Neutrophil (primary cell): ENCODE data around the gene EPG5.

Experiments used
- H3K27ac ChIP-seq: fragments of 200-600 bp; sonication (generic); 2 replicates; pipeline ENCODE4 v1.5.1; 2016; ENCODE audit warnings: mild to moderate bottlenecking, moderate library complexity
- H3K27me3 ChIP-seq: fragments of 200-600 bp; sonication (generic); 2 replicates; pipeline ENCODE4 v1.6.0; 2016; ENCODE audit warnings: mild to moderate bottlenecking
- H3K36me3 ChIP-seq: fragments of 200-600 bp; sonication (generic); 2 replicates; pipeline ENCODE4 v1.5.1; 2017
- H3K4me1 ChIP-seq, 2 experiments: fragments of 200-600 bp in 1 of 2; sonication (generic) in 1 of 2; 1 replicate in 1 of 2; 2 replicates in 1 of 2; pipeline versions ENCODE4 v1.5.1 to v1.6.1; 2013 to 2016; ENCODE audit warnings: low read depth in 1 of 2, low read length in 1 of 2, mild to moderate bottlenecking in 1 of 2, moderate library complexity in 1 of 2; ENCODE audit not compliant: control insufficient read depth in 1 of 2, insufficient read depth in 1 of 2
- H3K4me3 ChIP-seq, 2 experiments: fragments of 200-600 bp in 1 of 2; sonication (generic) in 1 of 2; 1 replicate in 1 of 2; 2 replicates in 1 of 2; pipeline ENCODE4 v1.5.1; 2013 to 2016; ENCODE audit warnings: low read depth in 1 of 2, low read length in 1 of 2, mild to moderate bottlenecking in 1 of 2, moderate library complexity in 1 of 2
- H3K9me3 ChIP-seq: fragments of 200-600 bp; sonication (generic); 2 replicates; pipeline ENCODE4 v1.5.1; 2016
- TF ChIP-seq, protein P1 (sequence below): fragments of 200-600 bp; sonication (generic); IDR thresholded peaks from 2 replicates; pipeline ENCODE4 v1.5.1; 2016; ENCODE audit warnings: antibody characterized with exemption

EPG5 gene

DNA sequence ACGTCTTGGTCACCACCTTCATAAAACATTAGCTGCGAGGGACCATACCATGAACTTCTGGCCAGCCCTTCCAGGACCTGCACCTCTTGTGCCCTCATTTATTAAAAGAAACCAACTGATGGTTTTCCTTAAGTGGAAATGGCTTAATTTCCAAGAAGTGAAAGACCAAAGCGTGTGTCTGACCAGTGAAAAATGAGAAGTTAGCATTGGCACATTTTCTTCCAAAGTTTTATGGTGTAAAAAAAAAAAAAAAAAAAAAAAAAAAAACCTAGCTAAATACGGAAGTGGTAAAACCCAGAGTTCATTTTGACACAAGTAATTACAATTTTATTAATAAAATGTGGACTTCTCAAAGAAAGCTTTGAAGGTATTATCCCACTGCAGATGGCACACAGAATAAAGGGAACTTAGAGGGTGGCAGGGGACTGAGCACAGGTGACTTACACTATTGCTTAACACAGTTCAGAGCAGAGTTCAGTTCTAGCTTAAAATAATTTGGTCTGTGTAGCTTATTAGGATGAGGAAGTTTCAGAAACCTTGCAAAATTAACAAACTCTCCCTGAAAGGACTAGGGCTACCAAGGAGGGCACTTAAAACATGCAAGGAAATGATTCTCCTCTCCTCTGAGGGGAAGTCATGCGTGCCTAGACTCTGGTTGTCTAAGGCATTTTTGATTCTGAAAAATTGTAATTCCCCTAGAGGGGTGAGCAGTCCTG lies 42.2 kb upstream of the EPG5 start:
- peaks cover 10% of the 10 kb centered on the region for H3K36me3 ChIP-seq
- peak overlapping the region; percentile 34 to 35 for H3K4me3 ChIP-seq
- TF ChIP-seq, protein P1, sequence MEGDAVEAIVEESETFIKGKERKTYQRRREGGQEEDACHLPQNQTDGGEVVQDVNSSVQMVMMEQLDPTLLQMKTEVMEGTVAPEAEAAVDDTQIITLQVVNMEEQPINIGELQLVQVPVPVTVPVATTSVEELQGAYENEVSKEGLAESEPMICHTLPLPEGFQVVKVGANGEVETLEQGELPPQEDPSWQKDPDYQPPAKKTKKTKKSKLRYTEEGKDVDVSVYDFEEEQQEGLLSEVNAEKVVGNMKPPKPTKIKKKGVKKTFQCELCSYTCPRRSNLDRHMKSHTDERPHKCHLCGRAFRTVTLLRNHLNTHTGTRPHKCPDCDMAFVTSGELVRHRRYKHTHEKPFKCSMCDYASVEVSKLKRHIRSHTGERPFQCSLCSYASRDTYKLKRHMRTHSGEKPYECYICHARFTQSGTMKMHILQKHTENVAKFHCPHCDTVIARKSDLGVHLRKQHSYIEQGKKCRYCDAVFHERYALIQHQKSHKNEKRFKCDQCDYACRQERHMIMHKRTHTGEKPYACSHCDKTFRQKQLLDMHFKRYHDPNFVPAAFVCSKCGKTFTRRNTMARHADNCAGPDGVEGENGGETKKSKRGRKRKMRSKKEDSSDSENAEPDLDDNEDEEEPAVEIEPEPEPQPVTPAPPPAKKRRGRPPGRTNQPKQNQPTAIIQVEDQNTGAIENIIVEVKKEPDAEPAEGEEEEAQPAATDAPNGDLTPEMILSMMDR, result no peak
- peak overlapping the region; percentile 85 for H3K27ac ChIP-seq
- H3K9me3 ChIP-seq, result no peaks in the 10 kb centered on the region
- H3K27me3 ChIP-seq, result no peaks in the 10 kb centered on the region
- peaks cover 50 to 54% of the 10 kb centered on the region in 2 experiments for H3K4me1 ChIP-seq

DNA sequence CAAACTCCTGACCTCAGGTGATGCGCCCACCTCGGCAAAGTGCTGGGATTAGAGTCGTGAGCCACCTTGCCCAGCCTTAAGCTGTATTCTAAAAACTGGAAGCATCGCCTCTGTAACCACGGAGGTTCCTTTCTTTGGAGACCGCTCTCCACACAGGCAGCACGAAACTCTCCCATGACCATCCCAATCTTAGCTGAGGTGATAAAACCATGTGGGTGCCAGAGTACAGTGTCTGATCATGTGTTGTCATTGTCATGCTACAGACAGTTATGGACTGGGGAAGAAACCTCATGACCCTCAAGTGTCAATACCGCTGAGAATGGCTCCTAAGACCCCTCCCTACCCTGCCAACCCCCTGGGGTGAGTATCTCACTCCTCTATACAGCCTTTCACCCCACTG lies 41.4 kb upstream of the EPG5 start:
- peak overlapping the region; percentile 85 for H3K27ac ChIP-seq

DNA sequence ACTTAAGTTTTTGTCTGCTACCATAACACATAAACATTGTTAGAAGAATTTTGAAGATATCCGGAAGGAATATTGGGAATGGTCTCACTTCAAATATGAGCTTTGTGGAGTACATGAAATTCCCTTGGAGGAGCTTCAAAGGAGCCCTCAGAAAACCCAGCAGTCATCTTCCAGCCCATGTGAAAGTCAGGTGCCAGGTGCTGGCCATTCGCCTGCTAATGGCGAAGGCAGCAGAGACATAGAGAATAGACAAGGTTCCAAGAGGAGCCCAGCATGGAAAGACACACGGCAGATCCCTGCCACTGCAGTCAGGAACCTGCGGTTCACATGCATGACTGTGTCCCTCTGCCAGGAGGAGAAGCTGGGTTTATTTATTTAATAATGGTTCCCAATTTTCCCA lies 40.0 kb upstream of the EPG5 start:
- no peaks in the 10 kb centered on the region for H3K9me3 ChIP-seq
- no peak overlapping the region for H3K4me3 ChIP-seq
- H3K36me3 ChIP-seq, result peaks cover 14% of the 10 kb centered on the region
- peak overlapping the region; percentile 85 for H3K27ac ChIP-seq
- H3K4me1 ChIP-seq, result peaks cover 44 to 45% of the 10 kb centered on the region in 2 experiments
- TF ChIP-seq, protein P1, result no peak
- H3K27me3 ChIP-seq, result no peaks in the 10 kb centered on the region

More for the DNA sequence above, 41.4 kb upstream of the EPG5 start:
- Histone ChIP-seq H3K9me3 (no peaks in the 10 kb centered on the region), H3K27me3 (no peaks in the 10 kb centered on the region), H3K4me1 (peaks cover 49 to 51% of the 10 kb centered on the region in 2 experiments), H3K36me3 (peaks cover 10% of the 10 kb centered on the region), H3K4me3 (peak overlapping the region; percentile 34 to 35)
- TF ChIP-seq, protein P1, result no peak

DNA sequence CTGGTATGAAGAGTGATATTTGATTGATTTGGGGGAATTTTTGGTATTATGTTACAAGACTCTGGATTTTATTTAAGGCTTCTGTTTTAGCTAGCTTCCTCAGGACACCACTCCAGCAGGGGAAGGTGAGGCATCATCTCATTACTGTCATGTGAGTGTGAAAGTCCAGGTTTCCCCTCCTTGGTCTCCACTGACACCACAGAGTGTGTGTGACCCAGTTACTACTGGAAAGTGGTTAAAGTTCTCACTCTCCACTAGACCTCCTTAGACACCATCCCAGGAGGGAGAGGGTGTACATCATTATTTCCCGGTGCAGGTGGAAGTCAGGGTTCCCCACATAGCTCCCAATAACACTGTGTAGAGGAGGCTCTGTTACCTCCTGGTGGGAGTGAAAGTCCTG lies 35.8 kb upstream of the EPG5 start:
- peaks cover 33 to 51% of the 10 kb centered on the region in 2 experiments for H3K4me1 ChIP-seq
- H3K27me3 ChIP-seq, result no peaks in the 10 kb centered on the region
- H3K4me3 ChIP-seq, result no peak overlapping the region
- peaks cover 14% of the 10 kb centered on the region for H3K36me3 ChIP-seq
- H3K27ac ChIP-seq, result peak overlapping the region; percentile 88
- TF ChIP-seq, protein P1, result no peak
- H3K9me3 ChIP-seq, result no peaks in the 10 kb centered on the region

DNA sequence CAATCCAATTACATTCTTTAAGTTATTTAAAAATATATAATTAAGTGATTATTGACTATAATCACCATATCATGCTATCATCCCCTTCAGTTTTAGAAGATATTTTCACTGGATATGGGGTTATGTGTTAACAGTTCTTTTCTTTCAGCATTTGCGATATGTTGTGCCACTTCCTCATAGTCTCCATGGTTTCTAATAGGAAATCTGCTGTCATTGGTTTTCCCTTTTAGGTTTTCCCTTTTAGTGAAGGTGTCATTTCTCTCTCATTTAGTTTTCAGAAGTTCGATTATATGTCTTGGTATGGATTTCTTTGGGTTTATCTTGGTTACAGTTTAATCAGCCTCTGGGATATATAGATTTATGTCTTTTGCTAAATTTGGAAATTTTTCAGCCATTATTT lies 34.8 kb upstream of the EPG5 start:
- TF ChIP-seq, protein P1, result no peak
- Histone ChIP-seq H3K27ac (peak overlapping the region; percentile 88), H3K27me3 (no peaks in the 10 kb centered on the region), H3K9me3 (no peaks in the 10 kb centered on the region), H3K4me1 (peaks cover 35 to 52% of the 10 kb centered on the region in 2 experiments), H3K36me3 (peaks cover 5% of the 10 kb centered on the region), H3K4me3 (no peak overlapping the region)
